ENCODE results near the gene CRYBB2.
A peak's percentile ranks its signal among the peaks of the same experiment; 100 is the strongest.
"Not testable (repeated sequence)": the region's sequence is repeated elsewhere in the genome, so short reads cannot be mapped to it uniquely, and the experiment has no call there.

The CRYBB2 gene

DNA sequence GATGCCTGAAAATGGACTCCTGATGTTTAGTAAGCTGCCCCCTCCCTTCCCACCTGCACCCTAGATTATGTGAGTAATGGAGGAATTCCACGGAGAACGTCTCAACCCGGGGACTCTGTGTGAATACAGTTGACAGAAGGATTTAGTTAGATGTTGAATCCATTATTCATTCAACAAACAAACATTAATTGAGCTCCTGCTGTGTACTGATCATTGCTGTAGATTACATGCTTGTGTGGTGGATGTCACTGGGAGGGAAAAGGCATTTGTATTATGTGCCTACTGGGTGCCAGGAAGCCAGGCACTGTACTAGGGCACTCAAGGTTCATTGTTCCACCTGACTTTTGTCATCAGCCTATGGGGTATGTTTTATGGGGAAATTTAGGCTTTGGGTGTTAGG, 42.6 kb upstream of the CRYBB2 start:
- no peak for DNase-seq (ENCODE audit: low read depth)
- TF ChIP-seq MYC (IDR thresholded peaks at IDR 0.05; ENCODE audit: low read depth, low read length) (no peak), MAX (IDR thresholded peaks at IDR 0.05; ENCODE audit: low read depth, low read length) (no peak), POLR2A (IDR thresholded peaks at IDR 0.05; ENCODE audit: extremely low read depth, insufficient read length) (no peak)
- TF ChIP-seq, protein P1, sequence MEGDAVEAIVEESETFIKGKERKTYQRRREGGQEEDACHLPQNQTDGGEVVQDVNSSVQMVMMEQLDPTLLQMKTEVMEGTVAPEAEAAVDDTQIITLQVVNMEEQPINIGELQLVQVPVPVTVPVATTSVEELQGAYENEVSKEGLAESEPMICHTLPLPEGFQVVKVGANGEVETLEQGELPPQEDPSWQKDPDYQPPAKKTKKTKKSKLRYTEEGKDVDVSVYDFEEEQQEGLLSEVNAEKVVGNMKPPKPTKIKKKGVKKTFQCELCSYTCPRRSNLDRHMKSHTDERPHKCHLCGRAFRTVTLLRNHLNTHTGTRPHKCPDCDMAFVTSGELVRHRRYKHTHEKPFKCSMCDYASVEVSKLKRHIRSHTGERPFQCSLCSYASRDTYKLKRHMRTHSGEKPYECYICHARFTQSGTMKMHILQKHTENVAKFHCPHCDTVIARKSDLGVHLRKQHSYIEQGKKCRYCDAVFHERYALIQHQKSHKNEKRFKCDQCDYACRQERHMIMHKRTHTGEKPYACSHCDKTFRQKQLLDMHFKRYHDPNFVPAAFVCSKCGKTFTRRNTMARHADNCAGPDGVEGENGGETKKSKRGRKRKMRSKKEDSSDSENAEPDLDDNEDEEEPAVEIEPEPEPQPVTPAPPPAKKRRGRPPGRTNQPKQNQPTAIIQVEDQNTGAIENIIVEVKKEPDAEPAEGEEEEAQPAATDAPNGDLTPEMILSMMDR (IDR thresholded peaks at IDR 0.05; ENCODE audit: low read depth, low read length), result no peak
- no peak overlapping the region for H3K4me3 ChIP-seq (ENCODE audit: low read depth, low read length)

- DNase-seq (ENCODE audit: low read depth), result no peak
- TF ChIP-seq POLR2A (IDR thresholded peaks at IDR 0.05; ENCODE audit: extremely low read depth, insufficient read length) (no peak), MYC (IDR thresholded peaks at IDR 0.05; ENCODE audit: low read depth, low read length) (no peak), MAX (IDR thresholded peaks at IDR 0.05; ENCODE audit: low read depth, low read length) (no peak)
- TF ChIP-seq, protein P1 (IDR thresholded peaks at IDR 0.05; ENCODE audit: low read depth, low read length), result no peak
- no peak overlapping the region for H3K4me3 ChIP-seq (ENCODE audit: low read depth, low read length)
Observed at GRCh38 chr22:25177226-25177625, 42.2 kb upstream of the CRYBB2 start.

DNA sequence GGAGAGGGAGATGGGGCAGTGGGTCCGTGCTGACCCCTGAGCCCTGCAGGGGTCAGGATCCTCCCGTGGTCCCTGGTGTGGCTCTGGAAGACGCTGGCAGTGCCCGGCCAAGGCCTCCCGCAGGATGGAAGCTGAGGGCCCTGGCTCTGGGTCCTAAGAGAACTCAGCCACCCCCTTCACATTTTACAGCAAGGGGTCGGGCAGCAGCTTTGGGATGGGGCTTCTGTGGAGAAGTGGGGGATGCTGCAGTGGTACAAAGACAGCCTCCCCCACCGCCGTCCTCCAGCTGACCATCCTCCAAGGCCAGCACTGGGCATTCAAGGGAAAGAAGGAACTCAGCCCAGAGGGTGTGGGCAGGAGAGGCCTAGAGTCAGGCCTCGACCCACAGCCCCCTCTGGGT, 41.5 kb upstream of the CRYBB2 start:
- no peak overlapping the region for H3K4me3 ChIP-seq (ENCODE audit: low read depth, low read length)
- TF ChIP-seq, protein P1 (IDR thresholded peaks at IDR 0.05; ENCODE audit: low read depth, low read length), result no peak
- TF ChIP-seq MYC (IDR thresholded peaks at IDR 0.05; ENCODE audit: low read depth, low read length) (no peak), MAX (IDR thresholded peaks at IDR 0.05; ENCODE audit: low read depth, low read length) (no peak), POLR2A (IDR thresholded peaks at IDR 0.05; ENCODE audit: extremely low read depth, insufficient read length) (no peak)
- DNase-seq (ENCODE audit: low read depth), result no peak

DNA sequence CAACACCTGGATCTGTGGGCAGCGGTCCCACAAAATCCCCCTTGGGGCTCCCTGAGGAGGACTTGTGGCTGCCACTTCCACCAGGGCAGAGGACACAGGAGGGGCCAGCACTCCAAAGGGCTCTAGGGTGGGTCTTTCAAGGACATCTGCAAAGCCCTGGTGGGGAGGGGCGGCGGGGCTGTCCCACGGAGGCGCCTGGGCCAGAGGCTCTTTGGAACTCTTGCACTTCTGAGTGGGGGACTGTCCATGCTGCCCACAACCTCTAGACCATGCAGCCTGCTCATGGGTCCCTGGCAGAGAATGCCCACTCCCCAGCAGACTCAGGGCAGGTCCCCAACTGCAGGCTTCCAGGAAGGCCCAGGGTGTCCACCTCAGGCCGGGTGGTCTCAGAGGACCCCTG, 41.1 kb upstream of the CRYBB2 start:
- not testable (repeated sequence) for H3K4me3 ChIP-seq (ENCODE audit: low read depth, low read length); DNase-seq (ENCODE audit: low read depth)

GRCh38 chr22:25178869-25179631, 40.4 kb upstream of the CRYBB2 start:
- DNase-seq (ENCODE audit: low read depth), result peak; percentile 14

DNA sequence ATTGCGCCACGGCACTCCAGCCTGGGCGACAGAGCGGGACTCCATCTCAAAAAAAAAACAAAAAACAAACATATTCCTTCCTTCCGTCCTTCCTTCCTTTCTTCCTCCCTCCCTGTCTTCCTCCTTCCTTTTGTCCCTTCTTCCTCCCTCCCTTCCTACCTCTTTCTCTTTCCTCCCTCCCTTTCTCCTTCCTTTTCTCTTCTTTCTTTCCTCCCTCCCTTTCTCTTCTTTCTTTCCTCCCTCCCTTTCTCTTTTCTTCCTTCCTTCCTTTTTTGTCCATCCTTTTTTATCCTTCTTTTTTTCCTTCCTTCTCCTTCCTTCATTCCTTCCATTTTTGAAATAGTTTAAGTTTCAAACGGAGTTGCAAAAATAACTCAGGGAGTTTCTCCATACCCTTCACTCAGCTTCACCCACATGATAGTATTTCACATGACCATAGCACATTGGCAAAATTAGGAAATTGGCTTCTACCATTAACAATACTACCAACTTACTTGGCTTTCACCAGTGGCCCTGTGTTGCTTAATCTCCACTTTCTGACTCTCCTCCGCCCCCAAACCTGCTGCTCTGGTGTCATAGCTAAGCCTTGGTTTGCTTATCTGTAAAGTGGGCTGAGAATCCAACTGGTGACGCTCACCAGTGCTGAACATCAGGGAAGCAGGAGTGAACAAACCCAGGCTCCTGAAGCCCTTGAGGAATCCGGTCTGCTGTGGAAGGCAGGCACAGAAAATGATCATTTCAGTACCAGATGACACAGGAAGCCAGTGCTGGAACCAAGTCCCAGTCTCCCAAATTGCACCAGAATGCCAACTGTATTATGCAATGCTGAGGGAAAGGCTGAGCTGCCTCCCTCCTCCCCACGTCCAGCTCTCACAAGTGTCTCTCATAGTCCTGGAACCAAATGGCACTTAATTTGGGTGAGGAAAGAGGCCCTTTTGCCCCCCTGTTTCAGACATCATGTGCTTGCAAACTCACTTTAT, 37.0 kb upstream of the CRYBB2 start:
- no peak for DNase-seq (ENCODE audit: low read depth)
- TF ChIP-seq POLR2A (IDR thresholded peaks at IDR 0.05; ENCODE audit: extremely low read depth, insufficient read length), result no peak
- TF ChIP-seq, protein P1 (IDR thresholded peaks at IDR 0.05; ENCODE audit: low read depth, low read length), result no peak
- TF ChIP-seq MYC (IDR thresholded peaks at IDR 0.05; ENCODE audit: low read depth, low read length), result no peak
- no peak overlapping the region for H3K4me3 ChIP-seq (ENCODE audit: low read depth, low read length)

More at GRCh38 chr22:25178869-25179631, 40.4 kb upstream of the CRYBB2 start:
- not testable (repeated sequence) for H3K4me3 ChIP-seq (ENCODE audit: low read depth, low read length)
